HG02870 (cell line): ENCODE results near the gene PRKAR1B.

ENCODE experiments used
- ATAC-seq: cut with Tn5 transposase; IDR thresholded peaks from one replicate; pipeline ENCODE4 v1.9.1; 2021; ENCODE audit warnings: mild to moderate bottlenecking, moderate library complexity; ENCODE audit not compliant: unreplicated experiment

Gene PRKAR1B

DNA sequence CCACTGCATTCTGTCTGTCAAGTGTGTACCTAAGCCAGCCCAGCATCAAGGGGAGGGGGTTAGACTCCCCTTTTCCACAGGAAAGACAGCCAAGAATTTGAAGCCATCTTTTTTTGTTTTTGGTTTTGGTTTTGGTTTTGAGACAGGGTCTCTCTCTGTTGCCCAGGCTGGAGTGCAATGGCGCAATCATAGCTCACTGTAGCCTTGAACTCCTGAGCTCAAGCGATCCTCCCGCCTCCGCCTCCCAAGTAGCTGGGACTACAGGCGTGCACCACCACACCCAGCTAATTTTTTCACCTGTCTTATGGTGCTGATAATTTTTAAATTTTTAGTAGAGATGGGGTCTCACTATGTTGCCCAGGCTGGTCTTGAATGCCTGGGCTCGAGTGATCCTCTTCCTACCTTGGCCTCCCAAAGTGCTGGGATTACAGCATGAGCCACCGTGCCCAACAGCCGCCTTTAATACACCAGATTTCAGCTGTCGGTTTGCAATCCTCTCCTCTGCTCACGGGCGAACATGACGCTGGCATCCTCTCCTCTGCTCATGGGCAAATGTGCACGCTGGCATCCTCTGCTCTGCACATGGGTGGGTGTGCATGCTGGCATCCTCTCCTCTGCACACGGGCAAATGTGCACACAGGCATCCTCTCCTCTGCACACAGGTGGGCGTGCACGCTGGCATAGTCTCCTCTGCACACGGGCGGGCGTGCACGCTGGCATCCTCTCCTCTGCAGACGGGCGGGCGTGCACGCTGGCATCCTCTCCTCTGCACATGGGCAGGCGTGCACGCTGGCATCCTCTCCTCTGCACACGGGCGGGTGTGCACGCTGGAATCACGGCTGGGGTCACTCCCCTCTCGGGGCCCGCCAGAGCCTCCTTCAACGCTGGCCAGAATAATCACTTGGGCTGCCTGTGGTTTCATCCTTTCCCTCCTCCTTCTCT is 151.4 kb downstream of the PRKAR1B start:
- no peak for ATAC-seq

DNA sequence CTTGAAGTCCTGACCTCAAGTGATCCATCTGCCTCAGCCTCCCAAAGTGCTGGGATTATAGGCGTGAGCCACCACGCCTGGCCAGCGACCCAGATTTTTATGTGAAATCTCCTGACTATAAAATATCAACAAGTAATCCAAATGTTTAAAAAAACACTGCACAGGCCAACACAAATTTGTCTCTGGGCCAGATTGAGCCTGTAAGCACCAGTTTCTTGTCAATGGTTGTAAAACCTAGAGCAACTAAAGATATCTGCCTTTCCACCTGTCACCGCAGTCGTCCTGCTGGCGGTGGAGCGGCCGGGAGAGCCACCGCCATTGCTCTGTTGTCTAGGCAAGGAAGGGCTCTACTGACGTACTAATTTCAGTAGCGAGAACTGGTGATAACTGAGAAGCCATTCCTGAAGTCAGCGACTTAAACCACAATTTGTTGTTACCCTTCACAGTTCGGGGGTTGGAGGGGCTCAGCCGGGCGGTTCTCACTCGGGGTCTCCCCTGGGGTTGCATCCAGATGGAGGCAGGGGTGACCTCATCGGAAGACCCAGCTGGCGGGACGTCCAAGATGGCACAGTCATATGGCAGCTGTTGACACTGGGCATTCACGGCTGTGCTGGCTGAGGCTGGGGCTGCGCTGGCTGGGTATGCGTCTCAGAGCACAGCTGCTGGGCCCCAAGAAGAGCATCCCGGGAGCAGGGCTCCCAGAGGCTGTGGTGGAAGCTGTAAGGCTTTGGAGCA is 152.3 kb downstream of the PRKAR1B start:
- ATAC-seq, result no peak

DNA sequence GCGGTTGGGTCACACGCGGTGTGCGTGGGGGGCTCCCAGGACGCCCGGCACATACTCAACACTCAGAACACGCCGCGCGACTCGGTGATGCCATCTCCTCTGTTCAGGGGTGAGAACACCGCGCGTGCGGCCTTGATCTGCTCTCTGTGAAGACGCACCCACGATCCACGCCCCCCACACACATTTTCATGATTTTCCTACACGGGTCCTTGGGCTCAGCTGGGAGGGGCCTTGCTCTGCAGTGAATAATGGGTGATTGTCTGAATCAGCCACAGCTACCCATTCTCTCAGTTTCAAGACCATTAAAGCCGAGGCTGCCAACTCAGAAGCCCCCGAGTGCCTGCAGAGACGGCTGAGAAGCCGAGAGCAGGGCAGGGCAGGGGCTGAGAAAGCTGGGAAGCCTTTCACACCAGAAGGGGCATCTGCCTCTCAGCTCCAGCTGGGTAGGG is 153.1 kb downstream of the PRKAR1B start:
- no peak for ATAC-seq

DNA sequence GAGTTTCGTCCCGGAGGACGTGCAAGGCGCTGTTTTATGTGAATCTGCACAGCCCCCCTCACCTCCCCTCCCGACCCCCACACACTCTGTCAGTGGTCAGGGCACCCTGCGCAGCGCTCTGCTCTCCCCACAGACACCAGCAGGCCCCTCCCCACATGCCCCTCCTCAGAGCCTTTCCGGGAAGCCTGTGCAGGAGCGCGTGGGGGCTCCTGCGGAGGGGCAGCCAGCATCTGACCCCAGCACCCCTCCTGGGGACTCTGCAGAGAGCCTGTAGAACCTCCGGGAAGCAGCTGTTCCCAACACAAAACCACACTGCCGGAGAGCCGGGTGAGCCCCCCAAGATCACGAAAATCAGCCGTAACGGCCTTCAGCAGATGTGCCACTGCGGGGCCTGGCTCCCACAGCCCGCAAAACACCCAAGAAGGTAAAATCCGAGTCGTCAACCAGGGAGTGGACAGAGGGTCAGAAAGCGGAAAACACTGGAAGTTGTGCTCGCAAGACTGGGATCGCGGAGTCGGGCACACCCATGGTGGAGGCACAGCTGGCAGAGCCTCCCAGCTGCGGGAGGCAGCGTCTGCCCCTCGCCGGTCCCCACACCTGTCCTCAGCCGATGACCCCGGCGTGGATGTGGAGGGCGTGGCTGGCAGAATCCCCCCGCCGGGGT is 153.7 kb downstream of the PRKAR1B start:
- ATAC-seq, result no peak

DNA sequence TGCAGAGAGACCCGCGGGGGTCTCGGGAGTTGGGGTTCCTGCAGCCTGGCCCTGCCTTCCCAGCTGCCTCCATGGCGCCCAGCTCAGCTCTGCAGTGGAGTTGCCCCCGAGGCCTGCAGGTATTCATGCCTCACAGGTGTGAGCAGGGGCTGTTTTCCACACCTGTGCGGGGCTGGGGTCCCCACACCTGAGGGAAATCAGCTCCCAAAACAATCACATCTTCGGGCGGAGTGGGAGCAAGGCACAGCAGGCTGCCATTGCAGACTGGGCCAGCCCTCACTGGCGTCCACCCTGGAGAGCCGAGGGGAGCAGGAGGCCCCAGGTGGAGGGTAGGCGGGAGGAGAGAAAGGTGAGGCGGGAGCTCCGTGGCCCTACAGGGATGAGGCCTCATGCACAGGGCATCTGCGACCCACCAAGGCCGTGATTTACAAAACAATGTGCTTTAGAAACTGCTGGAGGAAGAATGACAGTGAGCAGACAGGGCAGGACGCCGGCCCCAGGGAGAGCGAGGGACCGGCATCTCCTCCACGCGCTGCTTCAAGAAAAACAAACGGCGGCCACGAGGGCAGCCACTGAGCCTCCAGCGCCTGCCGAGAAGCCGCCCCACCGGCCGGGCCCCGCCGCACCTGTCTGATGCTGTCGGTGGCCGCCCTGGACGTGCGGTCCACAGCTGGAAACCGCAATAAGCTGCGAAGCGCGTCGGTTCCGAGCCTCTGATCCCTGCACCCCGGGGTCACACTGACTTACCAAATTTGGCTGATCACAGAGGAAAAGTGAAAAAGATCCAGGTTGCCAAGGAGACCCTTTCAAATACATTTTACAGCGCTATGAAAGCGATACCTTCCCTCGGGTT is 154.4 kb downstream of the PRKAR1B start:
- no peak for ATAC-seq

DNA sequence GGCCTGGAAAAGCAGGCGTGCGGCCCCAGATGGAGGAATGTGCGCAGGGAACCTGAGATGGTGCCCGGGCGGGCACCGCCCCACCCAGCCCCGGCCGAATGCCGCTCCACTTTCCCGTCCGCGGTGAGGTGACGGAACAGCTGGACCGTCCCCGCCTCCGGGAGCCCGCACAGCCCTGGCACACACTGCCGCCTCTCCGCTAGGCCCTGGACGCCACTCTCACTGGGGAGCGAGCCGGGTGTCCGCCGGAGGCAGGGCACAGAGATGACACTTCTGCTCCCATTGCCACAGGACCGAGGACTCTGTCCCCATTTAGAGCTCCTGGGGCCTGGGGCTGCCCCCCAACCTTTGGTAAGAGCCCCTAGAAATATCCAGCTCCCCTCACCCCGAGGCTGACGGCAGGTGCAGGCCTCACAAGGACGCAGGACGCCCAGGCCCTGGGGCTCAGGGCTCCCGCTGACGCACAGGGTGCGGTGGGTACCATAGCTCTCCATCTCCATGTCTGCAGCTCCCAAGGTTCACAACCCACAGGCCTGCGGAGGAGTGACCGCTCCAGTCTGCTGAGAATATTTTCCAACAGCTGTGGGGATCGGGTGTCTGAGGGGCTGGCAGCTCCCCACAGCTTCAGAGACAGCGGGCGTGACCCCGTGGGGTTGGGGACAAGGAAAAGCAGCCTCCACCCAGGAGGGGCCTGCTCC is 155.2 kb downstream of the PRKAR1B start:
- no peak for ATAC-seq

DNA sequence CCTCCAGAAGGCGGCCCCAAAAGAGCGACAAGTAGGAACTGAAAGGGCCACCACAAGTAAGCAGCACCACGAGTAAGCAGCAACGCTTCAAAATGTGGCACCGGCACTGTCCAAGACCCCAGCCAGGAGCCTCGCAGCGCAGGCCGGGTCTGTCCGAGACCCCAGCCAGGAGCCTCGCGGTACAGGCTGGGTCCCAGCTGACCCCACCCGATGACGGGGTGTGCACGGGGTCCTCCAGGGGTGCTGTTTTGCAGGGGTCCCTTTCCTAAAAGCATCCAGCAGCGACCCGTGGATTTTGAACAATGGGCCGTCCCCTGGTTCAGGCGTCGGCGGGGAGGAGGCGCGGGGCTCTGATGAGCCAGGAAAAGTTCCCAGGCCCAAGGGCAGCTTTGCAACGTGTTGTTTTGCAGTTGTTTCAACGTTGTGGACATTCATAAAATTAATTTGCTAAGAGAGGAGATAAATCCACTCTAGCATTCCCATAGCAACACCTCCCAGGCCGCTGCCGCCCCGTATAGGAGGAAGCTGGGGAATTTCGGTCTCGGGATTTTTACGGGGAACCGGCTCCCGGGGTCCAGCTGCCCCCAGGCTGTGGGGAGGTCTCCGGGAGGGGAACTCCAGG is 155.9 kb downstream of the PRKAR1B start:
- ATAC-seq, result no peak

DNA sequence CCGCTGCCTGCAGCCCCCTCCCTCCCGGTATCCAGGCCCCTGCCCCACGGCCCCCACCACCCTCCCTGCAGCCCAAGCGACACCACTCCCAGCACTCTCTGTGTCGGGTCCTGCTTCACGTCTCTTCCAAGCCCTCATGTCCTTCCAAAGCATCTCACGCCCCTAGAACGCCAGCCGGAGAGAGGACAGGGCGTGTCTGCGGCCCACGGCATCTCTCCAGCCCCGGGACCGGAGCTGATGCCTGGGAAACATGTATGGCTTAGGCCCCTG is 156.3 kb downstream of the PRKAR1B start:
- ATAC-seq, result no peak

DNA sequence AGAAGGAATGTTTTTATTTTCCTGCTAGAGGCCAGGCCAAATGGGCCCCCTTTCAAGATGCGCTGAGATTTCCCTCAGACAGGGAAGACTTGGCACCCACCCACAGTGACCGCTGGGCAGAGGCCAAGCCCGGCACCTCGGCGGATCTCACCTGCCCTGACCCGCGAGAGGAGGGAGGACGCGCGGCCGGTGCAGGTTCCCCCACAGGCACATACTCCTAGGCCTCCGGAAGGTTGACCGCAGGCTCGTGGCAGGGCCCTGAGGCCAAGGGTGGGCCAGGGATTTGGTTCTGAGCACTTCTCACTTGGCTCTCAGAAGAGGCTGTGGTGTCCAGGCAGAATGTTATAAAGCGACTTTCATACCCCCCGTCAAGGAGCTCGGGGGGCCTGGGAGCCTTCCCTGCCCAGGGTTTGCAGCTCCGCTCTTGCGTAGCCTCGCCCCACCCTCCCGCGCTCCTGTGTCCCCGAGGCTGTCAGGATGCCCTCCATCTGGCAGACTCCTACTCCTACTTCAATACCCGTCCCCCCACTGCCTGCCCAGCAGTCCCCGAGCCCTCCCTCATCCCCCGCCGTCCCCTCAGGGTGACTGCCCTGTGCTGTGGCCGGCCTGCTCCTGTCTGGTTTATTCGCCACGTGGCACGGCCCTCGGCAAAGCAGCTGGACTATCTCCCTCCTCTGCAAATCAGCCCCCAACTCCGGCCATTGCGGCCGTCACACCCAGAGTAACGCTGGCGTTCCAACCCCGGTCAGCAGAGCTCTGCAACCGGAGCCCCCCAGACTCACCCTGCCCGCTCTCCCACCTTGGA is 156.9 kb downstream of the PRKAR1B start:
- ATAC-seq, result no peak

DNA sequence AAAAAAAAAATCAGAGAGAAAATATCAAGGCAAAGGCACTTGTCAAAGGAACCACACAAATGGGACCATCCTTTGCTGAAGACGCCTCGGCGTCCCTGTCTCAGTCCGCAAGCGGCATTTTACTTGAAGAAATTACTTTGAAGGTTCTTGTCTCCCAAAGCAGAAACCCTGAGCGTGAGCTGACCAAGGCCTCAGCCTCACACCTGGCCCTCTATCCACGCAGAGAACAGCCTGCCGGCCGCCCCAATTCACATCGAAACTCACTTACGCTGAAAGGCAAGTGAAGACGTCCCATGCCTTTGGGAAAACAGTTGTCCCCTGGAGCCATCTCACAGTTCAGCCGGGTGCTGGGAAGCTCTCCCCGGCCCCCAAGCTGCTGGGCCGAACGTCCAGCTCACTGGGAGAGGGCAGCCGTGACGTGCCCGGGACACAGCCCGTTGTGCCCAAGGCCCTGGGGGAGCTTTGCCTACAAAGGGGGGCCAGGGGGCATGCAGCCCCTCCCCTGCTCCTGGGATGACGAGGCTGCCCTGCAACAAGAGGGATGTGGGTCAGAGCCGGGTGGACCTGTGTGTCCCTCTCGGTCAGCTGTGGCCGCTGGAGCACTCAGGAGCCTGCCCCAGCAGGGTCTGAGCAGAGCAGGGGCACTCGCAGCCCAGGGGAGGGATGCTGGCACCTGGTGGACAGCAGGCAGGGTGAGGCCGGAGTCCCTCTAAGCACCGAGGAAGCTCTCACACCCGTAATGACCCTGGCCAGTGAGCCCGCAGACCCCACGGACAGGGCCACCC is 157.8 kb downstream of the PRKAR1B start:
- no peak for ATAC-seq

DNA sequence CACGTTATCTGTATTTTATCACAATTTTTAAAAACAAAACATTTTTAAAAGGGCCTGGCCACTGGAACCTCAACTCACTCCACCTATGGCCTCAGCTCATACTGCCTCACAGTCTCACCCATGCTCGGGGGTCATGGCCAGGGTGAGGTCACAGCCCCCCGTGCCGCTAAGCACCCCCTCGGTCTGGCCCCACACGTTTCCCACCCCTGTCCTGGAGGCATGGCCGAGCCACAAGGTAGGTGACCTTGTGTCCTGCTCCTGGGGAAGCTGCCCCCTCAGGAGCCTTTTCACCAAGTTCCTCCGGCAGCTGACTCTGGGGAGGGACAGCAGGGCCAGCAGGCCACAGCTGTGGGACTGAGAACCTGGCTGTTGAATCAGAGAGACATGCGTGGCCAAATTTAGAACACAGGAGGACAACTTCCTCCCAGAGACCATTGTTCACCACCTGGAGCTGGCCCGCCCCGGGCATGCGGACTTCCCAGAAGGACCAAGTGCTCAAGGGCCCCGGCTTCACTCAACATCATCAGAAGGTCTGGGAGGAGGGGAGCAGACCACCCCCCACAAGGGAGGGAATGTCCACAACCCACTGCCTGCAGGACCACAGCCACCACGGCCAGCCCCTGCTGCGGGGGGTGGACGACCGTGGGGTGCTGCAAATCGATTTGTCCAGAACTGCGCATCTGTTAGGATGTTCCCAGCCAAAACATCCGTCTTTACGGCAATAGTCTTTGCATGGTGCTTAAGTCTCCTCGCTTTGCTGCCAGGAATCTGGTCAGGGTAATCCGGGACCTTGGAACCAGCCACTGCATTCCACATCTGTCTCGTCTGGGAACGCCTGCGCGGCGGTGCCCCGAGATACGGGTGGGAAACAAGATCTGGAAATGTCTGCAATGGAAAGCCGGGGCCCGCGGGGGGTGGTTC is 158.8 kb downstream of the PRKAR1B start:
- no peak for ATAC-seq

DNA sequence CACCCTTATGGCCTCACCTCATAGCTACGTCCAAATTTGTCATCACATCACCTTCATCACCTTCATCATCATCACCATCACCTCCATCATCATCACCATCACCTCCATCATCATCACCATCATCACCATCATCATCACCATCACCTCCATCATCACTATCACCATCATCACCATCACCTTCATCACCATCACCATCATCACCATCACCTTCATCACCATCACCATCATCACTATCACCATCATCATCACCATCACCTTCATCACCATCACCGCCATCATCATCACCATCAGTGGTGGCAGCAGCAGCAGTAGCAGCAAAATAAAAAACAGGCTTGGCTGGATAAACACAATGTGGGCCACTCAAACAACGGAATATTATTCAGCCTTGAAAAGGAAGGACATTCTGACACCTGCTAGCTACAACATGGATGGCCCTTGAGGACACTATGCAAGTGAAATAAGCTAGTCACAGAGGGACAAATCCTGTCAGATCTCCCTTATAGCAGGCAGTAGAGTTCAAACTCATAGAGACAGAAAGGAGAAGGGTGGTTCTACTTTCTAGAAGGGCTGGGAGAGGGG is 159.7 kb downstream of the PRKAR1B start:
- ATAC-seq, result no peak

DNA sequence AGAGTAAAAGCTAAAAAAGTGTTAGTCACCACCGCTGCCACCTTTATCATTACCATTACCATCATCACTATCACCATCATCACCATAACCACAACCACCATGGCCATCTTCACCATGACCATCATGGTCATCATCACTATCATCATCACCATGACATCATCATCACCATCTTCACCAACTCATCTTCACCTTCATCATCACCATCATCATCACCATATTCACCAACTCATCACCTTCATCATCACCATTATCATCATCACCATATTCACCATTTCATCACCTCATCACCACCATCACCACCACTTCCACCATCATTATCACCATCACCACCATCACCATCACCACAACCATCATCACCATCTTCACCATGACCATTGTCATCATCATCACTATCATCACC is 161.0 kb downstream of the PRKAR1B start:
- ATAC-seq, result no peak

DNA sequence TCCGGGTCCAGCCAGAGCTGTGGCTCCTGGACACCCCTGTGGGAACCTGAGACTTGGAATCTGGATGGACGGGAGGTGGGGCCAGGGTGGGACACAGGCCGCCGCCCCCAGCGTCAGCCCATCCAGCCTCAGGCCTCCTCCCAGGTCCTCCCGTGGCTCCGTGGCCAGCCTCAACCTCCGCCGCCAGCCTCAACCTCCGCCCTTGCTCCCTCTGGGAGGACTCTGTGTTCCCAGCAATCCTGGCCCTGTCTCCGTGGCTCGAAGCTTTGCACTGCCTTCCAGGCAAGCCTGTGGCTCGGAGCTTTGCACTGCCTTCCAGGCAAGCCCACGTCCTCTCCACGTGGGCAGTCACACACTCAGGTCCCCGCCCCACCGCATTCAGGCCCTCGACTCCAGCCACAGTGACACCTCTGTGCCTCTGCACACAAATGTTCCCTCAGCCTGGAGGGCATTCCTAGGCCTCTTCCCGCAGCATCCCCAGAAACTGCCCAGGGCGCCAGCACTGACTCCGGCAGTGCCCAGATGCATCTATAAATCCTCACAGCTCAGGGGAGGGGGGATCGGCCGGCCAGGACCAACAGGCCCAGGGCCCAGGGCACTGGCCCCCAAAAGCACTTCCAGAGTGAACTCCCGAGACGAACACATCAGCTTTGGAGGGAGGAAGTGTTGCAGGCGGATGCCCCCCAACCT is 162.8 kb downstream of the PRKAR1B start:
- ATAC-seq, result no peak

DNA sequence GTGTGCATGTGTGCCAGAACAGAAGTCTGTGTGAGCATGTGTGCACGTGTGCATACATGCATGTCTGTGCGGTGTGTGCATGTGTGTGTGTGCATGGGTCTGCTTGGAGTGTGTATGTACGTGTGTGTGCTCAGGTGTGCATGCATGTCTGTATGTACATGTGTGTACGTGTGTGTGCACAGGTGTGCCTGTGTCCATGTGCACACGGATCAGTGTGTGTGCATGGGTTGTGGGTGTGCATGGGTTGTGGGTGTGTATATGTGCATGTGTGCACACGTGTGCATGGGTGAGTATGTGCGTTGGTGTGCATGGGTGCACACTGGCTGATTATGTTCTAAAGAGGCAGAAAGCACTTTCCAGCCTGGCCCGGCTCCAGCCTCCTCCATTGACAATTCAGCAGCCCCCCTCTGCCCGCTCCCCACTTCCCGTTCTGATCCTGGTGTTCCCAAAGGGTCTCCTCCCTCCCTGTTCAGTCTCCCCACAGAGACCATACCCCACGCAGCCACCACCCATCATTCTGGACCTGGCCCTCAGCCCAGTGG is 163.4 kb downstream of the PRKAR1B start:
- ATAC-seq, result no peak
